ENCODE measurements around the gene FAM20A. TPM values are rescaled to one million over a fixed set of nuclear protein-coding genes. Genes with fewer than 3 reads are reported as not detected.
A peak's percentile ranks its signal among the peaks of the same experiment; 100 is the strongest.

Gene FAM20A
- total RNA-seq, 3 donors from 2014 or later (not counting 1 experiment from before 2014, with no cell fraction given), result 0.38 to 1.3 (median 0.66) TPM

DNA sequence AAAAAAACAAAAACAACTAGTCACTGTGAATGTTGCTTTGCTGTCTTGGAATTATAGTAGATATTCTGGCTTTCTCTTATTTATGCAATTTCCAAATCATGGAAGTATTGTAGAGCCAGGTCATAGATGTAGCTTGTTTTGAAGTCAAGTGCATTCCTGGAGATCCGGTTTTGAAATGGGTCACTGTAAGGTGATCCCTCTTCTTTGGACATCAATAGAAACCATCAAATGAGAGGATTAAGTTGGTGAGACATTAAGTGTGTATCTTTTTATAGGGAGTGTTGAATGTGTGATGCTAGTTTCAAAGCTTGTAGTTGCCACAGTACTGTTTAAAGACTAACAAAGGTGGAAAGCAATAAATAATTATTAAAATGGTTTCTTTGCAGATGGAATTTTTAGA, 84.4 kb downstream of the FAM20A start:
- Histone ChIP-seq H3K36me3 (ENCODE audit: control insufficient read depth, insufficient read depth, low read length) (peaks cover 40% of the 10 kb centered on the region), H3K4me1 (ENCODE audit: control insufficient read depth, insufficient read depth, low read length) (no peaks in the 10 kb centered on the region), H3K27ac (ENCODE audit: low read length) (no peak overlapping the region), H3K4me3 (ENCODE audit: low read length) (no peak overlapping the region), H3K9me3 (ENCODE audit: control insufficient read depth, insufficient read depth, low read length) (no peaks in the 10 kb centered on the region), H3K27me3 (ENCODE audit: control insufficient read depth, insufficient read depth, low read length) (no peaks in the 10 kb centered on the region)
- DNase-seq (no peak), ATAC-seq (no peak)
- peaks cover 68% of the 10 kb centered on the region in 2 donors for H3K4me1 Mint-ChIP-seq
- H3K9me3 Mint-ChIP-seq, result no peaks in the 10 kb centered on the region
- H3K27me3 Mint-ChIP-seq (ENCODE audit: low read depth in 2 of 2), result no peaks in the 10 kb centered on the region
- TF ChIP-seq, protein P1, sequence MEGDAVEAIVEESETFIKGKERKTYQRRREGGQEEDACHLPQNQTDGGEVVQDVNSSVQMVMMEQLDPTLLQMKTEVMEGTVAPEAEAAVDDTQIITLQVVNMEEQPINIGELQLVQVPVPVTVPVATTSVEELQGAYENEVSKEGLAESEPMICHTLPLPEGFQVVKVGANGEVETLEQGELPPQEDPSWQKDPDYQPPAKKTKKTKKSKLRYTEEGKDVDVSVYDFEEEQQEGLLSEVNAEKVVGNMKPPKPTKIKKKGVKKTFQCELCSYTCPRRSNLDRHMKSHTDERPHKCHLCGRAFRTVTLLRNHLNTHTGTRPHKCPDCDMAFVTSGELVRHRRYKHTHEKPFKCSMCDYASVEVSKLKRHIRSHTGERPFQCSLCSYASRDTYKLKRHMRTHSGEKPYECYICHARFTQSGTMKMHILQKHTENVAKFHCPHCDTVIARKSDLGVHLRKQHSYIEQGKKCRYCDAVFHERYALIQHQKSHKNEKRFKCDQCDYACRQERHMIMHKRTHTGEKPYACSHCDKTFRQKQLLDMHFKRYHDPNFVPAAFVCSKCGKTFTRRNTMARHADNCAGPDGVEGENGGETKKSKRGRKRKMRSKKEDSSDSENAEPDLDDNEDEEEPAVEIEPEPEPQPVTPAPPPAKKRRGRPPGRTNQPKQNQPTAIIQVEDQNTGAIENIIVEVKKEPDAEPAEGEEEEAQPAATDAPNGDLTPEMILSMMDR (IDR thresholded peaks at IDR 0.05), result no peak
- peak overlapping the region; percentile 73 to 98 for H3K27ac Mint-ChIP-seq
- WGBS (ENCODE audit: insufficient coverage), result 93% methylated on average over 1 of the region's 1 CpG
- intact Hi-C loops (cut with micrococcal nuclease), result no loop called here
- no peak overlapping the region for H3K4me3 Mint-ChIP-seq
- H3K36me3 Mint-ChIP-seq, result peaks cover 25% of the 10 kb centered on the region

DNA sequence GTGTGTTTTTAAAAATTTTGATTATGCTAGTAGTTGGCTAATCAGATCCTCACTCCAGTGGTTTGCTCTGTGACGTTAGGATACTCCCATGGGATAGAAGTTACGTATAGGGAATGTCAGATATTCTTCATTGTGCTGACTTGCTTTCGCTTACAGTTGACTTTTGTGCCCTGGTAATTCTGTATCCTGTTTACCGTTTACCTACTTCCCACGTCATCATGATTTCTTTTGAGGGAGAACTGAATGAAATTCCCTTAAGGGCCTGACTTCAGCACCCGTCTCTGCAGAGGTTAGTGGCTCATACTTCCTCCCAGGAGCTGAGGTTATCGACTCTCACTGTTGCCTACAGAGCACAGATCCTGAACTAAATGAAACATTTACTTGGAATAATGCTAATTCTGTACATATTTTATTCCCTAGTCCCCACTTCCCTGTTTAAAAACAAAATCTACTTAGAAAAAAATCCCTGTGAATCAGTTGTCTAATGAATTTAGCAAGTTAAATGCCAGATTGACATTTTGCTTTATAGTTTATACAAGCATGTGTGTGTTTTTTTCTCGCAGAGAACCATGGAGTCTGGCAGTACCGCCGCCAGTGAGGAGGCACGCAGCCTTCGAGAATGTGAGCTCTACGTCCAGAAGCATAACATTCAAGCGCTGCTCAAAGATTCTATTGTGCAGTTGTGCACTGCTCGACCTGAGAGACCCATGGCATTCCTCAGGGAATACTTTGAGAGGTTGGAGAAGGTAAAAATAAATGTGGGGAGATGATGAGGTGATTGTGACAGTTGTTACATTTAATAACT, 86.1 kb downstream of the FAM20A start:
- peak in 1 of 2 donors; percentile 36 for DNase-seq
- no peak overlapping the region for H3K4me3 ChIP-seq (ENCODE audit: low read length)
- TF ChIP-seq, protein P1 (IDR thresholded peaks at IDR 0.05), result no peak

DNA sequence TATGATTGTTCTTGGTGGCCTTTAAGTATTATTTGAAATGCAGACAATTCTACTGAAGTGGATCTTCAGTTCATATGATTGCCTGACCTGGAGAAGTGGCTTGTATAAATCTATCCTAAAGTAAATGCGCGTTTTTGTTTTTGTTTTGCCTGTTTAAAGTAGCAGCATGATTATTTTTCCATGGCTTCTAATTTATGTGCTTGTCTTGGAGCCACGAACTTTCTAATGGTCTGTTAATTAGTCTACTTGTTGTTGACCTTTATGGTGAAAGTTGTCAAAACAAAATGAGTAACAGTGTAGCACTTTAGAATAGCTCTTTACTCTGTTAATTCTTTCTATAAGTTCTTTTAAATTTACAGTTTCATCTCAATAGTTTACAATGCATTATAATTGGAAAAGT, 87.2 kb downstream of the FAM20A start:
- DNase-seq (no peak), ATAC-seq (no peak)
- peak overlapping the region; percentile 99 for H3K4me3 Mint-ChIP-seq
- TF ChIP-seq, protein P1 (IDR thresholded peaks at IDR 0.05), result no peak
- H3K9me3 ChIP-seq (ENCODE audit: control insufficient read depth, insufficient read depth, low read length), result no peaks in the 10 kb centered on the region
- H3K4me3 ChIP-seq (ENCODE audit: low read length), result peak overlapping the region; percentile 90
- H3K36me3 ChIP-seq (ENCODE audit: control insufficient read depth, insufficient read depth, low read length), result peaks cover 37% of the 10 kb centered on the region
- intact Hi-C loops (cut with micrococcal nuclease), result loop anchor here (5.0 kb wide), 1 partner anchor 1267 kb away; the partner anchor contains the start of gene HELZ
- H3K27me3 Mint-ChIP-seq (ENCODE audit: low read depth in 2 of 2), result no peaks in the 10 kb centered on the region
- WGBS (ENCODE audit: insufficient coverage), result 61% methylated on average over 3 of the region's 3 CpGs
- H3K27ac ChIP-seq (ENCODE audit: low read length), result no peak overlapping the region
- peak overlapping the region; percentile 98 for H3K27ac Mint-ChIP-seq
- H3K27me3 ChIP-seq (ENCODE audit: control insufficient read depth, insufficient read depth, low read length), result no peaks in the 10 kb centered on the region
- peaks cover 77 to 80% of the 10 kb centered on the region in 2 donors for H3K4me1 Mint-ChIP-seq
- peaks cover 14% of the 10 kb centered on the region for H3K4me1 ChIP-seq (ENCODE audit: control insufficient read depth, insufficient read depth, low read length)
- H3K9me3 Mint-ChIP-seq, result no peaks in the 10 kb centered on the region
- peaks cover 25% of the 10 kb centered on the region for H3K36me3 Mint-ChIP-seq

More for the DNA sequence above, 86.1 kb downstream of the FAM20A start:
- Mint-ChIP-seq H3K27me3 (ENCODE audit: low read depth in 2 of 2) (no peaks in the 10 kb centered on the region), H3K4me3 (peak overlapping the region; percentile 99), H3K36me3 (peaks cover 25% of the 10 kb centered on the region), H3K27ac (peak overlapping the region; percentile 98), H3K9me3 (no peaks in the 10 kb centered on the region), H3K4me1 (peaks cover 80% of the 10 kb centered on the region in 2 donors)
- H3K9me3 ChIP-seq (ENCODE audit: control insufficient read depth, insufficient read depth, low read length), result no peaks in the 10 kb centered on the region
- WGBS (ENCODE audit: insufficient coverage), result 80% methylated on average over 15 of the region's 15 CpGs
- peaks cover 39% of the 10 kb centered on the region for H3K36me3 ChIP-seq (ENCODE audit: control insufficient read depth, insufficient read depth, low read length)
- H3K27me3 ChIP-seq (ENCODE audit: control insufficient read depth, insufficient read depth, low read length), result no peaks in the 10 kb centered on the region
- no peak for ATAC-seq
- intact Hi-C loops (cut with micrococcal nuclease), result loop anchor here (5.0 kb wide), 1 partner anchor 1268 kb away; the partner anchor contains the start of gene HELZ
- H3K27ac ChIP-seq (ENCODE audit: low read length), result no peak overlapping the region
- peaks cover 10% of the 10 kb centered on the region for H3K4me1 ChIP-seq (ENCODE audit: control insufficient read depth, insufficient read depth, low read length)

Data from natural killer cell (primary cell).